NCI-H1694 treated with DMSO at 0.1 percent for 48 hours (cell line): ENCODE measurements around the gene SEMG2.

Experiments
- DNase-seq: peaks from one replicate; lab custom pipeline; 2025; lab: John Stamatoyannopoulos, UW

Gene SEMG2

GRCh38 chr20:45221076-45221475 lies at the start of gene SEMG2:
Gene SEMG2, plus strand, starts transcription at chr20:45221373. Its CDS starts 17 bp downstream, at chr20:45221390.
- no peak for DNase-seq

GRCh38 chr20:45173522-45173921 lies 47.7 kb upstream of the SEMG2 start:
- DNase-seq: no peak

- DNase-seq: no peak
Measured at GRCh38 chr20:45174434-45175364, 46.5 kb upstream of the SEMG2 start, which contains the start of gene PI3. Gene PI3, plus strand, starts transcription at chr20:45174902. Its CDS starts 21 bp downstream, at chr20:45174923.

GRCh38 chr20:45176526-45177267 lies 44.5 kb upstream of the SEMG2 start:
- no peak for DNase-seq

- no peak for DNase-seq
Measured at GRCh38 chr20:45179166-45179565, 42.0 kb upstream of the SEMG2 start.

GRCh38 chr20:45181639-45182038 lies 39.5 kb upstream of the SEMG2 start:
- DNase-seq: no peak

GRCh38 chr20:45183084-45183483 lies 38.1 kb upstream of the SEMG2 start:
- no peak for DNase-seq

- no peak for DNase-seq
Measured at GRCh38 chr20:45187693-45188092, 33.5 kb upstream of the SEMG2 start.

GRCh38 chr20:45189067-45189609 lies 32.0 kb upstream of the SEMG2 start:
- no peak for DNase-seq

- no peak for DNase-seq
Measured at GRCh38 chr20:45189861-45190260, 31.3 kb upstream of the SEMG2 start.

GRCh38 chr20:45191926-45192325 lies 29.2 kb upstream of the SEMG2 start:
- no peak for DNase-seq

GRCh38 chr20:45193331-45193730 lies 27.8 kb upstream of the SEMG2 start:
- DNase-seq: no peak

GRCh38 chr20:45206725-45207124 lies 14.4 kb upstream of the SEMG2 start, which contains the start of gene SEMG1:
Gene SEMG1, plus strand, starts transcription at chr20:45207033. Its CDS starts 21 bp downstream, at chr20:45207054.
- no peak for DNase-seq

GRCh38 chr20:45209924-45210323 lies 11.2 kb upstream of the SEMG2 start:
- DNase-seq: no peak

- DNase-seq: no peak
Measured at GRCh38 chr20:45211569-45212474, 9.4 kb upstream of the SEMG2 start.

GRCh38 chr20:45212836-45213235 lies 8.3 kb upstream of the SEMG2 start:
- no peak for DNase-seq

GRCh38 chr20:45218124-45218523 lies 3.0 kb upstream of the SEMG2 start:
- no peak for DNase-seq

GRCh38 chr20:45218636-45219035 lies 2.5 kb upstream of the SEMG2 start:
- no peak for DNase-seq

- no peak for DNase-seq
Measured at GRCh38 chr20:45223136-45223535, 2.0 kb downstream of the SEMG2 start.

- DNase-seq: no peak
Measured at GRCh38 chr20:45226287-45226686, 5.1 kb downstream of the SEMG2 start.

- DNase-seq: no peak
Measured at GRCh38 chr20:45229264-45230056, 8.3 kb downstream of the SEMG2 start.
